RWPE1 (cell line): ENCODE measurements around the gene ADI1.
"Not testable (repeated sequence)": the region's sequence is repeated elsewhere in the genome, so short reads cannot be mapped to it uniquely, and the experiment has no call there.

ENCODE experiments used
- CTCF ChIA-PET: fragments of 350-600 bp; sonication (Branson Sonifier 250); formaldehyde crosslinking; extraction: SDS; loops from one replicate; lab custom pipeline; 2021; lab: Yijun Ruan, JAX
- POLR2A ChIA-PET: fragments of 400-600 bp; formaldehyde crosslinking; extraction: SDS; loops from one replicate; lab custom pipeline; 2020; ENCODE audit warnings: antibody characterized with exemption; ENCODE audit not compliant: low non-redundant PET; lab: Yijun Ruan, JAX
- DNase-seq: peaks from one replicate; pipeline ENCODE4 v3.0.0; 2012; ENCODE audit warnings: low spot score
- H3K27ac ChIP-seq: fragments of 450-650 bp; 2 replicates; pipeline ENCODE4 v1.5.1; 2017
- CTCF ChIP-seq: fragments of 450-650 bp; conservative IDR thresholded peaks from 2 replicates; pipeline ENCODE4 v1.5.1; 2017; ENCODE audit warnings: low read depth, mild to moderate bottlenecking

Gene ADI1

DNA sequence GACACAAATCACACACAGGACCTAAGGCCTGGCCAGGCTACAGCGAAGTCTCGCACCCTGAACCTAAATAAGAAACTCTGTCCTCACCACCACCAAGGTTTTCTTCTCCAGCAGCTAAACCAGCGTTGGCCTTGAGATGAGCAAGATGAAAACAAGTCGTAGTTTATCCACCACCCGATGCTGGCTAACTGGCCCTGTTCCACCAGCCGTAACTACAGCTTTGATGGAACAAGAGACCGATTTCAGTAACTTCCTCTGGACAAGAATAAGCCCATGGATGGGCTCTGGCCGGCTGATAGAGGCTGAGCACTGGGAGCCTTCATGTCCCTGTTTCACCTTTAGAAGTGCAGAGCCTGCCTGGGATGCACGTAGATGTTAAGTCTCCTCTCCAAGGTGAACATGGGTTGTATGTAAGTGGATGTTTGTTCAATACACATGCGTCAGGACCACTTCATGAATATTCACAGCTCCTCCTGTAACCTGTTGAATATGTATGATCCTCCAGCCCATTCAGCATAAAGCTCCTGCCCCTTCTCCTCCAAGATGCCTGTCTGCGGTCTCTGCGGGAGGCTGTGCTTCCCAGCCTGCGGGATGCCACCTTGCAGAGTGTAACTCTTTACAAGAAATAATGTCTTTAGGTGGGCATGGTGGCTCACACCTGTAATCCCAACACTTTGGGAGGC lies 24.2 kb downstream of the ADI1 start:
- CTCF ChIA-PET, result no interaction called here
- no peak overlapping the region for H3K27ac ChIP-seq
- POLR2A ChIA-PET, result no interaction called here
- DNase-seq, result no peak
- TF ChIP-seq CTCF, result no peak

DNA sequence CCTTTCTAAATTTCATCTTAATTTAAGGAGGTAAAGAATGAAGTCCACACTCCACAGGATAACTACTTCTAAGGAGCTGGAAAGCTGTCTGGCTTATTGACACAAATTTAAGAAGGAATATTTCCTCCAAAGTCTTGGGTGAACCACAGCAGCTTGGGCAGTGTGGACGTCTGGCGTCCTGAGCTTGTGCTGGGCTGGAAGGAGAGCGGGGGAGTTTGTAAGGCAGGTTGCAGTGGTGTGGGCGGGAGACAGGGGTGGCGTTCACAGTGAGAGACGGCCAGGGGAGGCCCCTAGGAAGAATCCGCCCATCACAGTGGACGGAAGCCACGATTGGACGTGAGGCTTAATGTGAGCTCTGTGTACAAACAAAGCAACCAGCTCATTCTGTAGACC lies 25.7 kb downstream of the ADI1 start:
- CTCF ChIA-PET, result no interaction called here
- peak overlapping the region; percentile 65 for H3K27ac ChIP-seq
- no peak for TF ChIP-seq CTCF
- POLR2A ChIA-PET, result interaction anchor here (0.5 kb wide), 1 partner anchor 9 kb away, joined by 11 read pairs; no protein-coding TSS in a partner anchor
- no peak for DNase-seq

DNA sequence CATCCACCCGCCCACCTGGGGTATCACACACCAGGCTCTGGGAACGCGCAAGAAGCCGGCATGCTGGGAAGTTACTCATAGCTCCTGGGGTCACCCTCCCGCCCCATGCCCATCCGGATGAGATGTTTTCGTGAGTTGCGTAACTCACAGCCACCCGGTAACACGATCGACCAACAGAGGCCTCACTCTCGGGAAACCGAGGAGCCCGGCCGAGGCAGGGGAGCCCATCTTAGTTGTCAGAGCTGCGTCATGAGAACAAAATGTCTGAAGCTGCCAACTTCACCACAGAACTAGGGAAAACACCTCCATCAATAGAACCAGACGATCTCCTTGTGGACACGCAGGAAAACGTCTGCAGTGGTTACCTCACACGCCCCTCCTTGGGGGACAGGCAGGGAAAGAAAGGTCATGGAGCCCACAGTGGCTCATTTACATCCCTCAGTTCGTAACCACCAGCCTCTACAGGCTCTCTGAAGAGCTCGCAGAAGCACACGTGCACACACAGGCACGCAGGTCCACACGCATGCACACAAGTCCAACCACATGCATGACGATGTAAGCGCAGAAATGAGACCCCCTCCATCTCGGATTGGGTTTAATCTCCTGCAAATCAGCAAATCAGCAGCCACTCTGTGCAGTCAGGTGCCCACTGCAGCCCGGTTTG lies 26.2 kb downstream of the ADI1 start:
- ChIA-PET CTCF (no interaction called here), POLR2A (no interaction called here)
- peak; percentile 26 for DNase-seq
- TF ChIP-seq CTCF, result no peak
- H3K27ac ChIP-seq, result peak overlapping the region; percentile 65

- POLR2A ChIA-PET, CTCF ChIA-PET, DNase-seq: not testable (repeated sequence)
- peak overlapping the region; percentile 65 for H3K27ac ChIP-seq
Measured at GRCh38 chr2:3492475-3492787, 26.9 kb downstream of the ADI1 start.

GRCh38 chr2:3491716-3492474 lies 27.4 kb downstream of the ADI1 start:
- POLR2A ChIA-PET, result no interaction called here
- DNase-seq, result no peak
- H3K27ac ChIP-seq, result peak overlapping the region; percentile 65; the same call in 1 of the 2 replicates
- CTCF ChIA-PET, result no interaction called here
- TF ChIP-seq CTCF, result no peak

DNA sequence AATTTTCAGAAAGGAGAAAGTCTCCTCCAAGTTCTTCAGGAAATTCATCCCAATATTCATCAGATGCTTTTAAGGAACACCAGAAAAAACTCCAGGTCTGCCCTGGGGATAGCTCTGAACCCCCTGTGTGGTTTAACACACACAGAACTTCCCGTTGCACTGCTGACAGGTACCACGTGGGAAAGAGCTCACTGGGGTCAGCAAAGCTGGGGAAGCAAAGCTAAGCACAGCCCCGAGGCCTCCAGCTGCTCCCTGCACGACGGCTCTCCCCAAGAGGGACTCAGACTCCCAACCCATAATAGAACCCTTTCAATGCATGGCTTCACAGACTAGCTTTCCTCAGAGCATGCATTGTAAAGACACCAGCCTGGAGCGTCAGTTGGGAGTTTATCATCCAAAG lies 28.0 kb downstream of the ADI1 start:
- ChIA-PET CTCF (no interaction called here), POLR2A (no interaction called here)
- no peak for DNase-seq
- no peak overlapping the region for H3K27ac ChIP-seq
- TF ChIP-seq CTCF, result no peak
